ENCODE results near the gene INPPL1.

INPPL1 gene

DNA sequence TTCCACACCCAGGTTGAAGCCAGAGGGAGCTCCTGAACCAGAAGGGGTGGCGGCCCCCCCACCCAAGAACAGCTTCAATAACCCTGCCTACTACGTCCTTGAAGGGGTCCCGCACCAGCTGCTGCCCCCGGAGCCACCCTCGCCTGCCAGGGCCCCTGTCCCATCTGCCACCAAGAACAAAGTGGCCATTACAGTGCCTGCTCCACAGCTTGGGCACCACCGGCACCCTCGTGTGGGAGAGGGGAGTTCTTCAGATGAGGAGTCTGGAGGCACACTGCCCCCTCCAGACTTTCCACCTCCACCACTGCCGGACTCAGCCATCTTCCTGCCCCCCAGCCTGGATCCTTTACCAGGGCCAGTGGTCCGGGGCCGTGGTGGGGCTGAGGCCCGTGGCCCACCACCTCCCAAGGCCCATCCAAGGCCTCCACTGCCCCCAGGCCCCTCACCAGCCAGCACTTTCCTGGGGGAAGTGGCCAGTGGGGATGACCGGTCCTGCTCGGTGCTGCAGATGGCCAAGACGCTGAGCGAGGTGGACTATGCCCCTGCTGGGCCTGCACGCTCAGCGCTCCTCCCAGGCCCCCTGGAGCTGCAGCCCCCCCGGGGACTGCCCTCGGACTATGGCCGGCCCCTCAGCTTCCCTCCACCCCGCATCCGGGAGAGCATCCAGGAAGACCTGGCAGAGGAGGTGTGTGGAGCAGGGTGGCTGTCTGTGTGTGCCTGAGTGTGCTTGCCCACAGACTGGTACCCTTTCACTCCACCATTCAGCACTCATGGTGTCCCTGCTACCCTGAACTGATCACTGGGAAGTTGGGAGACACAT, 12.8 kb downstream of the INPPL1 start:
- Histone ChIP-seq H3K9ac (no peak overlapping the region), H3K4me1 (peaks cover 46 to 62% (median 55%) of the 10 kb centered on the region in 10 experiments), H3K27me3 (peaks cover 43 to 58% (median 51%) of the 10 kb centered on the region in 11 experiments), H3K4me3 (no peak overlapping the region), H3K9me3 (replicated peaks in 1 of 11) (peaks cover 0 to 8% (median 5%) of the 10 kb centered on the region in 11 experiments; a peak in 9 of 22 replicates), H3K4me2 (no peak overlapping the region), H4K20me1 (peaks cover 64 to 87% (median 75%) of the 10 kb centered on the region in 11 experiments), H3K36me3 (peaks cover 63 to 69% (median 65%) of the 10 kb centered on the region in 11 experiments), H3K27ac (no peak overlapping the region)
- no peak for TF ChIP-seq Cebpa-rat (IDR thresholded peaks at IDR 0.05)

DNA sequence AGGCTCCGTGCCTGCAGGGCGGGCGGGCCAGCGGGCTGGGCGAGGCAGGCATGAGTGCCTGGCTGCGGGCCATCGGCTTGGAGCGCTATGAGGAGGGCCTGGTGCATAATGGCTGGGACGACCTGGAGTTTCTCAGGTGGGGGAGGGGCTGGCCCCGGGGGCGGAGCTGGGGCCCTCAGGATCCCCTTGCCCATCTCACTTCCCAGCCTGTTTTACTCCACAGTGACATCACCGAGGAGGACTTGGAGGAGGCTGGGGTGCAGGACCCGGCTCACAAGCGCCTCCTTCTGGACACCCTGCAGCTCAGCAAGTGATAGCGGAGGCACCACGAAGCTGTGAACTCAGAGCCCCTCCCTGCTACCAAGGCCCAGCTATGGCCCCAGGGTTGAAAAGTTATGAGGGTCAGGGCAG, 13.5 kb downstream of the INPPL1 start:
- Histone ChIP-seq H3K36me3 (peaks cover 56 to 61% (median 58%) of the 10 kb centered on the region in 11 experiments), H3K4me1 (peaks cover 39 to 55% (median 48%) of the 10 kb centered on the region in 10 experiments), H3K4me3 (no peak overlapping the region), H3K9me3 (replicated peaks in 1 of 11) (peaks cover 4 to 15% (median 12%) of the 10 kb centered on the region in 11 experiments), H3K27me3 (peaks cover 48 to 65% (median 58%) of the 10 kb centered on the region in 11 experiments), H4K20me1 (peaks cover 57 to 79% (median 73%) of the 10 kb centered on the region in 11 experiments), H3K9ac (no peak overlapping the region), H3K27ac (no peak overlapping the region), H3K4me2 (peak overlapping the region in 4 of 11 experiments; percentile 89 to 95 (median 92); a peak in 5 of 22 replicates)
- TF ChIP-seq Cebpa-rat (IDR thresholded peaks at IDR 0.05), result no peak

DNA sequence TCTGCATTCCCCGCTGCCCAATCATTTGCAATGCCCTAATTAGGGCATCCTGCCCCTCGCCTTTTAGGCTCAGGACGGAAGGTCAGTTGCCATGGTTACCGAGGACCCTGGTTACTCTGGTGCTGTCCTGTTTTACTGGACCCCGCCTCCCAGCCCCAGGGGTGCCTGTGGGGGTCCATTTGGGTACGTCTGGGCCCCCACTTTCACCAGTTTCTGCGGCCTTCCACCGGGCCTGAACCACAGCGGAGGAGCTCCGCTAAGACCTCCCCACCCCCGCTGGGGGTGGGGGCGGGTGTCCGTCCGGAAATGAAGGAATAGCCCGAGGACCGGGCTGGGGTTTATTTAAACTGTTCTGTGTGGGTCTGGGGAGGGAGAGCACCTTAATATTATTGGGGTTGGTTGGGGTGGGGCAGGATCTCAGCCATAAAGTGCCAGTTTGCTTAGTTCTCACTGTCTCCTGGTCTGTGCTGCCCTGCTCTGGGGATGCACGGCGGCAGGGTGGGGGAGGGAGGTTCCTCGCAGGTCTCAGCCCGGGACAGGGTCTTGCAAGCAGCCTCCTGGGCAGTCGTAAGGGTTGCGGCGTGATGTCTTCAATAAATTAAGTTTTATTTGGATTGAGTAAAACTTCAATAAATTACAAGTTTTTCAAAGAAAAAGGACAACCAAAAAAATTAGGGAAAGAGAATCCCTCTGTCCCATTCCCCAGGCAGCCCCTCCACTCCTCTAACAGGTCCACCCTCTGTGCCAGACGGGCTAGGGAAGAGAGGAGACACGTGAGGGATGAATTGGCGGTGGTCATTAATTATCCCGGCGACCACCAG, 14.1 kb downstream of the INPPL1 start:
- Histone ChIP-seq H4K20me1 (peaks cover 50 to 73% (median 67%) of the 10 kb centered on the region in 11 experiments), H3K4me2 (peak overlapping the region in 9 of 11 experiments; percentile 82 to 95 (median 89); a peak in 18 of 22 replicates), H3K36me3 (peaks cover 49 to 56% (median 52%) of the 10 kb centered on the region in 11 experiments), H3K27ac (no peak overlapping the region), H3K9ac (peak overlapping the region in 5 of 11 experiments; percentile 56 to 80 (median 66); a peak in 8 of 22 replicates), H3K4me1 (peaks cover 32 to 48% (median 42%) of the 10 kb centered on the region in 10 experiments), H3K4me3 (peak overlapping the region in 4 of 10 experiments; percentile 49 to 68 (median 57); a peak in 8 of 20 replicates), H3K9me3 (replicated peaks in 1 of 11) (peaks cover 10 to 21% (median 18%) of the 10 kb centered on the region in 11 experiments), H3K27me3 (peaks cover 54 to 71% (median 65%) of the 10 kb centered on the region in 11 experiments)
- no peak for TF ChIP-seq Cebpa-rat (IDR thresholded peaks at IDR 0.05)

DNA sequence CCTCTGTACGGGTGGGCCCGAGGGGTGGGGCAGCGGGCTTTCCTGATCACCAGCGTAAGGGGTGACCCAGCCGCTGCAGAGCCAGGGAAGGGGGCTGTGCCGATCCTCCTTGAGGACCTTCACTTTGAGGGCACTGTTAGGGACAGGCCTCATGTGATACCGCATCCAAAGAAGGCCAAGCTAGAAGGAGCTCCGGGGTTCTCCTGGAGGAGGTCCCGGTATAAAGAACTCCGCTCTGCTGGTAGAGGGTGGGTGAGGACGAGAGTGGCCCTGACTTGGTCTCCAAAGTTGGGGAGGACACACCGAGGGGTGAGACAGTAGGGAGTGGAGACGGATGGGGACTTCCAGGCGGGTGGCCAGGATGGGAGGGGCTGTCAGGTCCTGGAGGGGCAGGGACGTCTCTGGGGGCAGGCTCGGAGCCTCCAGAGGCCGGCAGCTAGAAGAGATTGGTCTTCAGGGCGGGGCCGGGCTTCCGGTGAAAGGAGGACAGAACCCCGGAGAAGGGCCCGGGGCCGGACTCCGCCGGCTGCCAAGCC, 14.8 kb downstream of the INPPL1 start:
- Histone ChIP-seq H3K4me1 (peaks cover 25 to 41% (median 35%) of the 10 kb centered on the region in 10 experiments), H3K27ac (peak overlapping the region in 3 of 11 experiments; percentile 33 to 51 (median 45); a peak in 6 of 22 replicates), H3K36me3 (peaks cover 43 to 49% (median 45%) of the 10 kb centered on the region in 11 experiments), H3K4me2 (peak overlapping the region; percentile 82 to 95 (median 89)), H3K27me3 (peaks cover 61 to 78% (median 71%) of the 10 kb centered on the region in 11 experiments), H3K9me3 (replicated peaks in 1 of 11) (peaks cover 15 to 28% (median 25%) of the 10 kb centered on the region in 11 experiments), H3K4me3 (peak overlapping the region; percentile 36 to 68 (median 53)), H3K9ac (peak overlapping the region in 10 of 11 experiments; percentile 42 to 80 (median 60); a peak in 19 of 22 replicates), H4K20me1 (peaks cover 44 to 66% (median 60%) of the 10 kb centered on the region in 11 experiments)
- no peak for TF ChIP-seq Cebpa-rat (IDR thresholded peaks at IDR 0.05)

GRCh38 chr11:72239849-72240460, 15.4 kb downstream of the INPPL1 start:
- Histone ChIP-seq H3K27ac (peak overlapping the region in 3 of 11 experiments; percentile 33 to 51 (median 45); a peak in 6 of 22 replicates), H3K9me3 (replicated peaks in 1 of 11) (peaks cover 17 to 31% (median 30%) of the 10 kb centered on the region in 11 experiments), H3K27me3 (peaks cover 67 to 84% (median 77%) of the 10 kb centered on the region in 11 experiments), H3K36me3 (peaks cover 37 to 43% (median 39%) of the 10 kb centered on the region in 11 experiments), H3K4me2 (peak overlapping the region; percentile 82 to 95 (median 89)), H3K4me3 (peak overlapping the region; percentile 36 to 68 (median 53)), H3K9ac (peak overlapping the region in 10 of 11 experiments; percentile 42 to 80 (median 60); a peak in 19 of 22 replicates), H3K4me1 (peaks cover 22 to 36% (median 30%) of the 10 kb centered on the region in 10 experiments), H4K20me1 (peaks cover 38 to 60% (median 54%) of the 10 kb centered on the region in 11 experiments)
- TF ChIP-seq Cebpa-rat (IDR thresholded peaks at IDR 0.05), result no peak

DNA sequence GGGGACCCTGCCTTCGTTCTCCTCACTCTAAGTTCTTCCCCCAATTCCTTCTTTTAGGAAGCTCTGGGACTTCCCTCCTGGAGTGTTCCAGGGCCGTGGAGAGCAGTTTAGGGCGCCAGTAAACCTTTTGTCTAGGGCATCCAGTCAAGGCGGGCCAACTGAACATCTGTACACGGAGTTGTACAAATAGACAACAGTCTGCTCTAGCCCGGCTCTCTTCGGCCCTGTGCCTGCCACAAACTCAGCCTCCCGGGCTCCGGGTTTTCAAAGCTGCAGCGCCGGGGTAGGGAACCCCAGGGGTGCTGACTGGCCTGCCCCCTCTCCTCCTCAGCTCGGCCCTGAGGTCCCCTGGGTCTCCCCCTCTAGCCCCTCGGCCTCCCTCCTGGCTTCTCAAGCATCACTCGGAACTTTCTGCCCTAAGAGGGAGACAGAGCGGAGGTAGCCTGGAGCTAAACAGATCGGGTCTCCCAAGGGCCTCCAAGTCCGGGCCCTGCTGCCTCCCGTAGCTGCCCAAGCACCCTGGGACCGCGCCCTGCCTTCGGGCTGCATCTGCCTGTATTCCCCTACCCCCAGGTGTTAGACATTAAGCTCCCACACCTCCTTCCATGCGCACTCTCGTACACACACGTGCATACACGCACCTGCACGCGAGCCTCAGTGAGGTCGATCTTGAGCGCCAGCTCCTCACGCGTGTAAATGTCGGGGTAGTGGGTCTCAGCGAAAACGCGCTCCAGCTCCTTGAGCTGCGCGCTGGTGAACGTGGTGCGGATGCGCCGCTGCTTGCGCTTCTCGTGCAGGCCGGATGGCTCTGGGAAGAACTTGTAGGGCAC, 16.1 kb downstream of the INPPL1 start:
- H4K20me1 ChIP-seq, result peaks cover 31 to 59% (median 48%) of the 10 kb centered on the region in 11 experiments
- H3K9ac ChIP-seq, result peak overlapping the region in 5 of 11 experiments; percentile 42 to 80 (median 66); a peak in 4 of 22 replicates
- H3K4me3 ChIP-seq, result peak overlapping the region; percentile 36 to 68 (median 53); a peak in 14 of 20 replicates
- peaks cover 17 to 37% (median 30%) of the 10 kb centered on the region in 11 experiments for H3K9me3 ChIP-seq (replicated peaks in 1 of 11)
- TF ChIP-seq Cebpa-rat (IDR thresholded peaks at IDR 0.05), result no peak
- H3K4me1 ChIP-seq, result peaks cover 22 to 33% (median 24%) of the 10 kb centered on the region in 10 experiments
- peaks cover 74 to 91% (median 84%) of the 10 kb centered on the region in 11 experiments for H3K27me3 ChIP-seq
- H3K4me2 ChIP-seq, result peak overlapping the region; percentile 82 to 95 (median 89); a peak in 21 of 22 replicates
- peaks cover 30 to 36% (median 32%) of the 10 kb centered on the region in 11 experiments for H3K36me3 ChIP-seq
- no peak overlapping the region; a peak in 1 of 22 replicates for H3K27ac ChIP-seq

DNA sequence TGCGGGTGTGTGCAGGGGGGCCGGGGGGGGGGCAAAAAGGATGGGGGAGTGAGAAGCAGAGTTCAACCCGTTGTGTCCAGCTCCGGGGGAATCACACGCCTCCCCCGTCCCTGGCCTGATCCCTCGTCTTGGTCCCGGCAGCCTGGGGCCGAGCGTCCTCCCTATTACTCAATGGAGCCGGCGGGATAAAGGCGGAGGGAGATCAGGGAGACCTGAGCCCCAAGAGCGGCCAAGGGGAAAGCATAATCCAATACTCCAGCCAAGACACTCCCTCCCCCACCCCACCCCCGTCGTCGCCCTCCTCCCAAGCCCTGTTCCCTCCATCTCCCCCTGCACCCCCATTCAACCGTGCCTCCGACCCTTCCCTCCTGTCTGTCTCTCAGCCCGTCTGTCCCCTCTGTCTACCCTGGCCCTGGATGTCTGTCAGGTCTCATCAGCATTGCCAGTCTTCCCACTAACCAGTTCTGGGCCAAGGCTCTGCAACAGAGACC, 16.8 kb downstream of the INPPL1 start:
- Histone ChIP-seq H3K4me2 (no peak overlapping the region), H3K27me3 (peaks cover 81 to 98% (median 91%) of the 10 kb centered on the region in 11 experiments), H3K9ac (no peak overlapping the region)

More for the DNA sequence above, 16.8 kb downstream of the INPPL1 start:
- Histone ChIP-seq H3K9me3 (replicated peaks in 1 of 11) (peaks cover 17 to 38% (median 30%) of the 10 kb centered on the region in 11 experiments), H3K27ac (no peak overlapping the region), H3K36me3 (peaks cover 24 to 29% (median 25%) of the 10 kb centered on the region in 11 experiments), H3K4me3 (no peak overlapping the region), H4K20me1 (peaks cover 26 to 52% (median 44%) of the 10 kb centered on the region in 11 experiments), H3K4me1 (peaks cover 22 to 33% (median 24%) of the 10 kb centered on the region in 10 experiments)
- no peak for TF ChIP-seq Cebpa-rat (IDR thresholded peaks at IDR 0.05)
